Fibroblast of villous mesenchyme (primary cell): ENCODE data around the gene RERE. TPM values are rescaled to one million over a fixed set of nuclear protein-coding genes. Genes with fewer than 3 reads are reported as not detected.
A peak's percentile ranks its signal among the peaks of the same experiment; 100 is the strongest.

Source experiments
- DNase-seq: peaks from one replicate; pipeline ENCODE4 v3.0.0-alpha.2; 2010; ENCODE audit warnings: low read depth
- H3K4me3 ChIP-seq: 2 replicates; pipeline ENCODE4 v1.5.1; 2011; ENCODE audit warnings: low read depth, mild to moderate bottlenecking, low read length
- total RNA-seq: library from RNA; depleted of rRNA; stranded (reverse); fragments of >200 nt; gene quantifications from 2 replicates; pipeline ENCODE4 v1.2.3, GENCODE V29; 2012
- TF ChIP-seq, protein P1 (sequence below): IDR thresholded peaks from 2 replicates; pipeline ENCODE4 v1.5.1; 2012; ENCODE audit warnings: low read depth, mild to moderate bottlenecking, low read length; ENCODE audit not compliant: insufficient read depth

Gene RERE
- total RNA-seq, 1 donor, result 51.4 TPM

DNA sequence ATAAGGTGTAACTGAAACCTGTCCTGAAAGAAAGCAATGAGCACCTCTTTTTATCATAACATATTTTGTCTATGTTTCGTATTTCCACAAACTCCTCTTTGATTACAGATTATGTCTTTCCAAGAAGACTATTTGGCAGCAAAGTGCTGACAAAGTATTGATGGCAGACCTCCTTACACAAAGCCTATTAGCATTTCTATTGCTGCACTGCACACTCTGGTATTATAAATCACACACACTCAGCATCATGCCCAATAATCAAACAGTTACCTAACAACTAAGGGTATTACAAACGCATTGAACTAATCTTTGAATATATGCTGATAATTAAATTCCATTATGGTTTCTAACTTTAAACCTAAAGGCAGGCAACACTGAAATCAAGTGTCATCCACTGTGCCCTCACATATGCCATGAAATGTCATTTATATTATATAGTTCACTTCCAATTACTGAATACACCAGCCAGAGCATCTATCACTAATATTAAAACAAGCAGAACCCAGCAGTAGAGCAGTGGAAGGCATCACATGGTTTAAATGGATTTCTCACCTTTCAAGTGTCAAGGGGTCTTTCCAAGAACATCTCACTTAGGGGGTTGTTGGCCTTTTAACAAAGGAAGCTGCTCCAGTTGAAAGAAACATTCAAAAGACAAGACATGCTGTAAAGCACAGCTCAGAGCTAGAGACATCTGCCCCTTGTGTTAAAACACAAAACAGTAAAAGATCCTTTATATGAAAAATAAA, 239.1 kb downstream of the RERE start:
- TF ChIP-seq, protein P1, sequence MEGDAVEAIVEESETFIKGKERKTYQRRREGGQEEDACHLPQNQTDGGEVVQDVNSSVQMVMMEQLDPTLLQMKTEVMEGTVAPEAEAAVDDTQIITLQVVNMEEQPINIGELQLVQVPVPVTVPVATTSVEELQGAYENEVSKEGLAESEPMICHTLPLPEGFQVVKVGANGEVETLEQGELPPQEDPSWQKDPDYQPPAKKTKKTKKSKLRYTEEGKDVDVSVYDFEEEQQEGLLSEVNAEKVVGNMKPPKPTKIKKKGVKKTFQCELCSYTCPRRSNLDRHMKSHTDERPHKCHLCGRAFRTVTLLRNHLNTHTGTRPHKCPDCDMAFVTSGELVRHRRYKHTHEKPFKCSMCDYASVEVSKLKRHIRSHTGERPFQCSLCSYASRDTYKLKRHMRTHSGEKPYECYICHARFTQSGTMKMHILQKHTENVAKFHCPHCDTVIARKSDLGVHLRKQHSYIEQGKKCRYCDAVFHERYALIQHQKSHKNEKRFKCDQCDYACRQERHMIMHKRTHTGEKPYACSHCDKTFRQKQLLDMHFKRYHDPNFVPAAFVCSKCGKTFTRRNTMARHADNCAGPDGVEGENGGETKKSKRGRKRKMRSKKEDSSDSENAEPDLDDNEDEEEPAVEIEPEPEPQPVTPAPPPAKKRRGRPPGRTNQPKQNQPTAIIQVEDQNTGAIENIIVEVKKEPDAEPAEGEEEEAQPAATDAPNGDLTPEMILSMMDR, result no peak
- no peak for DNase-seq
- H3K4me3 ChIP-seq, result no peak overlapping the region

DNA sequence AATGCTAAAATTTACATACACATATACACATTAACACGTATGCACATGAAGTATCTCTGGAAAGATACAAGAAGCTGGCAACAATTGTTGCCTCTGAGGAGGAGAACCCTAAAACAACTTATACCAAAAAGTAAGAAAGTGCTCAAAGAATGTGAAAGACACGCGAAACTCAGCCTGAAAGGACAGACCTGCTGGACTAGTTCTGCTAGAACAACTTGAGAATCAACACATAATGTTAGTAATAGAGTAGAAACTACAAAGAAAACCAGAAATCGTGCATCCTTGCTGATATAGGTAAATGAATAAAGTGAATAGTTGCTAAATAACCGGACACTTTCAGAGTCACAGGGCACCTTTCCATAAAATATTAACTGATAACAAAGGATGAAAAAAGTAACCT, 242.5 kb downstream of the RERE start:
- TF ChIP-seq, protein P1, result no peak
- H3K4me3 ChIP-seq, result no peak overlapping the region
- DNase-seq, result no peak

DNA sequence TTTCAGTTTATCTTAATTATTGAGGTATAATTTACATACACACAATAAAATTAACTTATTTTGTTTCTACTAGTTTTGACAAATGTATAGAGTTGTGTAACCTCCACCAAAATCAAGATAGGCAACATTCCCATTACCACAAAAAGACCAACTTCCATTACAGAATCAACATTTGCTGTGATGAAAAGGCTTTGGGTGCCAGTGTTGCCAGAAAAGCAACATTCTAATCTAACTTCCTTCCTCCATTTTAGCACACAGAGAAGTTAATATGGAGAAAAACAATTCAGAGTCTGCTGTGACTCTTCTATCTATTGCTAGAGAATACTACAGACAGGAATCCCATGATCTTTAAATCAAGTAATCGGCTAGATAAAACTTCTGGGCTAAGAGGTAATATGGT, 245.3 kb downstream of the RERE start:
- TF ChIP-seq, protein P1, result no peak
- DNase-seq, result peak; percentile 47
- no peak overlapping the region for H3K4me3 ChIP-seq

DNA sequence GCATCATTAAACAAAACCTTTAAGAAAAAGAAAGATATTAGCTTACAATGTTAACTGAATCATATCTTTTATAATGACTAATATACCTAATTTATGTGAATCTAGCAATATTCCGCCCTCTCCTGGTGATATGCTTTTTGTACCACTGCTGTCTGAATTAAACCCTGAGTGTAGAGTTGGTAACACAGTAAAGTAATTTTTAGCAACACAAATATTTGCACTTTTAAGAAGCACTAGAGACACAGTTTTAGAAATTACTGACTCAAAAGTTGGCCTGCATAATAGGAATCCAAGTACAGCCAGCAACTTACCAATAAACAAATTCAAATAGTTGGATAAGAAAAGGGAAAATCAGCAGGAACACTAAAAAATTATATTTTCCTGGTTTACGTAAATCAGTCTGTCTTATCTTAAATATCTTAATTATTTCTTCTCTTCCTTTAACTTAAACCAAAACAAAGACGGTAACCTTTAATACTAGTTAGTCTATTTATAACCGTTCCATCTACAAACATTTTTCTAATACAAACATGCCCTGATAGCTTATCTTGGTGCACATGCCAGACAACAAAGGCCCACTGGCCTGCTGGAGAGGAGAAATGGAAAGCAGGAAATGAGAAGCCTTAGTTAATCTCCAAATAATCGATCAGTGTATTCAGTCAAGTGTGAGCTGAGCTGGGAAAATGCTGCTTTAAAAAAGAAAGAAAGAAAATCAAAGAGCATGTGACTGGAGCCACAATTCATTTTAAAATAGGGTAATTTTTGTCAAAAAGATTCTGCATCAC, 246.0 kb downstream of the RERE start:
- TF ChIP-seq, protein P1, result peak; percentile 59
- DNase-seq, result peak; percentile 50
- H3K4me3 ChIP-seq, result no peak overlapping the region

DNA sequence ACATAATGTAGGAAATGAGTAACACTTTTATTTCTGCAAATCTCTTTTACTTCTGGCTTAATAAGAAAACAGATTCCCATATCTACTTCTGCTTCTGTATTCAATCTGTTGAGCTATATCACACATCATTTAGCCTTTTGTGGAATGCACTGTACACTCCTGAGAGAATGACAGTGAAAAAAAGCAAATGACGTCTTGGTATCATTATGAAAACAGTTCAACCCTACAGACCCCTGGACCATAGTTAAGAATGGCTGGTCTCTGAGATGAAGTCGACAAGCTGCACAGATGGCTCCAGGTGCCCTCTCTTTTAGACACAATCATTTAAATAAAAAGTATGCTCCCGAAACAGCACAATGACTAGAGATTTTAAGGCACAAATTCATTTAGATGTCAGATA, 247.0 kb downstream of the RERE start:
- TF ChIP-seq, protein P1, result no peak
- no peak overlapping the region for H3K4me3 ChIP-seq
- no peak for DNase-seq

DNA sequence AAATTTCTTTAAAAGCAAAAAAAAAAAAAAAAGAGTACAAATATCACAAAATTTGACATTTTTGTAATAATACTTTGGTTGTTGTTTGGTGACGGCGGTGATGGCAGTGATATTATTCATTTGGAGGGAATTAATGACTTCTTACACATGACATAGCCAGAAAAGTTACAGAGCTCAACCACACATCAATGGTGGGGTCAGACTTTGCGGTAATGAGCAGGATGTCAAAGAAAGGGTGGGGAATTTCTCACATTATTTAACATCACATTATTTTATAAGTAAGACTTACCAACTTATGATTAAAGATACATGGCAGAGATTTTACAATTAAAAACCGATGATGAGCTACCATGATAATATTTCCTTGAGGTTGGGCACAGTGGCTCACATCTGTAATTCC, 248.2 kb downstream of the RERE start:
- DNase-seq, result no peak
- TF ChIP-seq, protein P1, result no peak
- H3K4me3 ChIP-seq, result no peak overlapping the region
